ENCODE results near the gene MDM2. TPM values are rescaled to one million over a fixed set of nuclear protein-coding genes. Genes with fewer than 3 reads are reported as not detected.

The MDM2 gene
- polyA plus RNA-seq, 1 of the 3 experiments (the other 2 are of a cell fraction), result 21.5 TPM

GRCh38 chr12:68781728-68782127 lies 26.2 kb upstream of the MDM2 start:
- POLR2A ChIA-PET, result no interaction called here
- H3K9ac ChIP-seq, result no peak overlapping the region
- H3K9me2 ChIP-seq, result no peaks in the 10 kb centered on the region
- DNase-seq, result no peak
- H3K9me3 ChIP-seq, result no peaks in the 10 kb centered on the region
- WGBS (ENCODE audit: low lambda C conversion rate), result 88% methylated on average over 6 of the region's 6 CpGs
- H3K27me3 ChIP-seq (ENCODE audit: insufficient read depth), result no peaks in the 10 kb centered on the region
- H3F3A ChIP-seq (replicated peaks; ENCODE audit: insufficient read depth), result no peaks in the 10 kb centered on the region
- H3K4me1 ChIP-seq (ENCODE audit: control insufficient read depth in 1 of 2, insufficient read depth in 2 of 2, low read depth in 1 of 2, low read length in 1 of 2), result no peaks in the 10 kb centered on the region
- H2AFZ ChIP-seq (ENCODE audit: low read depth), result no peak overlapping the region
- TF ChIP-seq, protein P1, sequence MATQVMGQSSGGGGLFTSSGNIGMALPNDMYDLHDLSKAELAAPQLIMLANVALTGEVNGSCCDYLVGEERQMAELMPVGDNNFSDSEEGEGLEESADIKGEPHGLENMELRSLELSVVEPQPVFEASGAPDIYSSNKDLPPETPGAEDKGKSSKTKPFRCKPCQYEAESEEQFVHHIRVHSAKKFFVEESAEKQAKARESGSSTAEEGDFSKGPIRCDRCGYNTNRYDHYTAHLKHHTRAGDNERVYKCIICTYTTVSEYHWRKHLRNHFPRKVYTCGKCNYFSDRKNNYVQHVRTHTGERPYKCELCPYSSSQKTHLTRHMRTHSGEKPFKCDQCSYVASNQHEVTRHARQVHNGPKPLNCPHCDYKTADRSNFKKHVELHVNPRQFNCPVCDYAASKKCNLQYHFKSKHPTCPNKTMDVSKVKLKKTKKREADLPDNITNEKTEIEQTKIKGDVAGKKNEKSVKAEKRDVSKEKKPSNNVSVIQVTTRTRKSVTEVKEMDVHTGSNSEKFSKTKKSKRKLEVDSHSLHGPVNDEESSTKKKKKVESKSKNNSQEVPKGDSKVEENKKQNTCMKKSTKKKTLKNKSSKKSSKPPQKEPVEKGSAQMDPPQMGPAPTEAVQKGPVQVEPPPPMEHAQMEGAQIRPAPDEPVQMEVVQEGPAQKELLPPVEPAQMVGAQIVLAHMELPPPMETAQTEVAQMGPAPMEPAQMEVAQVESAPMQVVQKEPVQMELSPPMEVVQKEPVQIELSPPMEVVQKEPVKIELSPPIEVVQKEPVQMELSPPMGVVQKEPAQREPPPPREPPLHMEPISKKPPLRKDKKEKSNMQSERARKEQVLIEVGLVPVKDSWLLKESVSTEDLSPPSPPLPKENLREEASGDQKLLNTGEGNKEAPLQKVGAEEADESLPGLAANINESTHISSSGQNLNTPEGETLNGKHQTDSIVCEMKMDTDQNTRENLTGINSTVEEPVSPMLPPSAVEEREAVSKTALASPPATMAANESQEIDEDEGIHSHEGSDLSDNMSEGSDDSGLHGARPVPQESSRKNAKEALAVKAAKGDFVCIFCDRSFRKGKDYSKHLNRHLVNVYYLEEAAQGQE (IDR thresholded peaks at IDR 0.05; ENCODE audit: low read depth, low read length), result no peak
- no peak for TF ChIP-seq TCF12 (IDR thresholded peaks at IDR 0.05)
- no peak for TF ChIP-seq RAD21 (IDR thresholded peaks at IDR 0.05; ENCODE audit: low read length)
- TF ChIP-seq GABPA (IDR thresholded peaks at IDR 0.05; ENCODE audit: low read depth), result no peak
- no peak for TF ChIP-seq MEF2A (IDR thresholded peaks at IDR 0.05; ENCODE audit: borderline replicate concordance, low read depth)
- TF ChIP-seq, protein P2, sequence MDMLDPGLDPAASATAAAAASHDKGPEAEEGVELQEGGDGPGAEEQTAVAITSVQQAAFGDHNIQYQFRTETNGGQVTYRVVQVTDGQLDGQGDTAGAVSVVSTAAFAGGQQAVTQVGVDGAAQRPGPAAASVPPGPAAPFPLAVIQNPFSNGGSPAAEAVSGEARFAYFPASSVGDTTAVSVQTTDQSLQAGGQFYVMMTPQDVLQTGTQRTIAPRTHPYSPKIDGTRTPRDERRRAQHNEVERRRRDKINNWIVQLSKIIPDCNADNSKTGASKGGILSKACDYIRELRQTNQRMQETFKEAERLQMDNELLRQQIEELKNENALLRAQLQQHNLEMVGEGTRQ (IDR thresholded peaks at IDR 0.05; ENCODE audit: borderline replicate concordance, low read depth, low read length), result no peak
- TF ChIP-seq, protein P3, sequence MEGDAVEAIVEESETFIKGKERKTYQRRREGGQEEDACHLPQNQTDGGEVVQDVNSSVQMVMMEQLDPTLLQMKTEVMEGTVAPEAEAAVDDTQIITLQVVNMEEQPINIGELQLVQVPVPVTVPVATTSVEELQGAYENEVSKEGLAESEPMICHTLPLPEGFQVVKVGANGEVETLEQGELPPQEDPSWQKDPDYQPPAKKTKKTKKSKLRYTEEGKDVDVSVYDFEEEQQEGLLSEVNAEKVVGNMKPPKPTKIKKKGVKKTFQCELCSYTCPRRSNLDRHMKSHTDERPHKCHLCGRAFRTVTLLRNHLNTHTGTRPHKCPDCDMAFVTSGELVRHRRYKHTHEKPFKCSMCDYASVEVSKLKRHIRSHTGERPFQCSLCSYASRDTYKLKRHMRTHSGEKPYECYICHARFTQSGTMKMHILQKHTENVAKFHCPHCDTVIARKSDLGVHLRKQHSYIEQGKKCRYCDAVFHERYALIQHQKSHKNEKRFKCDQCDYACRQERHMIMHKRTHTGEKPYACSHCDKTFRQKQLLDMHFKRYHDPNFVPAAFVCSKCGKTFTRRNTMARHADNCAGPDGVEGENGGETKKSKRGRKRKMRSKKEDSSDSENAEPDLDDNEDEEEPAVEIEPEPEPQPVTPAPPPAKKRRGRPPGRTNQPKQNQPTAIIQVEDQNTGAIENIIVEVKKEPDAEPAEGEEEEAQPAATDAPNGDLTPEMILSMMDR (IDR thresholded peaks at IDR 0.05), result no peak
- no peak for TF ChIP-seq MXI1 (IDR thresholded peaks at IDR 0.05; ENCODE audit: low read depth, low read length)
- no peak for TF ChIP-seq NRF1 (IDR thresholded peaks at IDR 0.05; ENCODE audit: low read depth, low read length)
- TF ChIP-seq EP300 (IDR thresholded peaks at IDR 0.05; ENCODE audit: borderline replicate concordance in 1 of 2, low read depth in 1 of 2, low read length in 1 of 2), result no peak
- no peak for TF ChIP-seq ELF1 (IDR thresholded peaks at IDR 0.05)
- no peak for TF ChIP-seq ZBTB33 (IDR thresholded peaks at IDR 0.05; ENCODE audit: borderline replicate concordance, low read depth)
- TF ChIP-seq FOSL2 (IDR thresholded peaks at IDR 0.05; ENCODE audit: borderline replicate concordance, low read depth), result no peak
- TF ChIP-seq EZH2phosphoT487 (IDR thresholded peaks at IDR 0.05; ENCODE audit: borderline replicate concordance, low read depth), result no peak
- TF ChIP-seq JUND (IDR thresholded peaks at IDR 0.05), result no peak
- TF ChIP-seq RFX5 (IDR thresholded peaks at IDR 0.05; ENCODE audit: low read length), result no peak
- TF ChIP-seq NFIC (IDR thresholded peaks at IDR 0.05; ENCODE audit: borderline replicate concordance), result no peak
- TF ChIP-seq, protein P4, sequence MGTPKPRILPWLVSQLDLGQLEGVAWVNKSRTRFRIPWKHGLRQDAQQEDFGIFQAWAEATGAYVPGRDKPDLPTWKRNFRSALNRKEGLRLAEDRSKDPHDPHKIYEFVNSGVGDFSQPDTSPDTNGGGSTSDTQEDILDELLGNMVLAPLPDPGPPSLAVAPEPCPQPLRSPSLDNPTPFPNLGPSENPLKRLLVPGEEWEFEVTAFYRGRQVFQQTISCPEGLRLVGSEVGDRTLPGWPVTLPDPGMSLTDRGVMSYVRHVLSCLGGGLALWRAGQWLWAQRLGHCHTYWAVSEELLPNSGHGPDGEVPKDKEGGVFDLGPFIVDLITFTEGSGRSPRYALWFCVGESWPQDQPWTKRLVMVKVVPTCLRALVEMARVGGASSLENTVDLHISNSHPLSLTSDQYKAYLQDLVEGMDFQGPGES (IDR thresholded peaks at IDR 0.05; ENCODE audit: low read depth, low read length), result no peak
- TF ChIP-seq RXRA (IDR thresholded peaks at IDR 0.05; ENCODE audit: borderline replicate concordance, low read depth), result no peak
- TF ChIP-seq TAF1 (IDR thresholded peaks at IDR 0.05; ENCODE audit: borderline replicate concordance, low read depth, low read length), result no peak
- no peak overlapping the region for H3K4me3 ChIP-seq (ENCODE audit: low read depth in 2 of 2, low read length in 1 of 2)
- H3K36me3 ChIP-seq (replicated peaks in 1 of 2; ENCODE audit: control insufficient read depth in 1 of 2, insufficient read depth in 2 of 2, low read length in 1 of 2), result no peaks in the 10 kb centered on the region
- CTCF ChIA-PET, result interaction anchor here (0.8 to 1.8 kb wide), 2 partner anchors 10 to 18 kb away, joined by 3 to 4 read pairs; no protein-coding TSS in a partner anchor
- no peaks in the 10 kb centered on the region for H3K79me2 ChIP-seq (ENCODE audit: insufficient read depth)
- H3K27ac ChIP-seq (ENCODE audit: low read depth in 2 of 2, low read length in 1 of 2), result no peak overlapping the region
- H3K4me2 ChIP-seq, result no peak overlapping the region
- no peaks in the 10 kb centered on the region for H4K20me1 ChIP-seq (ENCODE audit: insufficient read depth)

Measured in SK-N-SH (cell line).